Measurements from ENCODE around the gene ZBTB17. TPM values are rescaled to one million over a fixed set of nuclear protein-coding genes. Genes with fewer than 3 reads are reported as not detected.
A peak's percentile ranks its signal among the peaks of the same experiment; 100 is the strongest.

ZBTB17 gene
- total RNA-seq, 2 donors from 2014 or later, result 28.2 to 50.8 TPM

DNA sequence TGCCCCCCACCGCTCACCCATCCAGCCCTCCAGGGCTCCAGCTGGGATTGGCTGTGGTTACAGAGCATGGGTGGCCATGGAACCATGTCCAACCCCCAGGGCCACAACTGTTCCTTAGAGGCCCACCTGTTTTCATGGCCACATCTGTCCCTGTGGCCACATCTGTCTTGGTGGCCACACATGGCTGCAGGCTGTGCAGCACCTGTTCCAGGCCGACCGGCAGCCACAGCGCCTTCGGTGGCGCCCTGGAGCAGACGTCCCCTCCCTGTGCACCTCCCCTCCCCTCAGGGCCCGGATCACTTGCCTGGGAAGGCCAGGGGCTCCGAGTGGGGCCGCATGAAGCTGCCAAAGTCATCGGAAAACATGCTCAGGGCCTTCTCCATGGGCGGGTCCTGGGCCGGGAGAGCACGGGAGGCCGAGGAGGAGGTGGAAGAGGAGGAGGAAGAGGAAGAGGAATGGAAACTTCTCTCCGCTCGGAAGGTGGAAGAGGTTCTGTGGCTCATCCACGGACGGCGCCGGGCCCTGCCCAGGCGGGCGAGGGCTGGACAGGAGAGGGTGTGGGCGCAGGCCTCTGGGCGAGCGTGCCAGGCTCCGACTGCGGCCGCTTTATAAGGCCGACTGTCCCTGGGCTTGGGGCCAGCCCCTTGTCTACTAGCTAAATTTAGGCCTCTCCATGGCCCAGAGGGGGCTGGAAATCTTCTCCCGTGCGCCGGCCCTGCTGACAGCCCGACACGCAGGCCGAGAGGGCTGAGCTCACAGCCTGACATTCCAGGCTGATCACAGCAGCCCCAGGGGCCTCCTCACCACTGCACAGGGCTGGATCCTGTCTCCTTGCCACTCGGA is 41.8 kb upstream of the ZBTB17 start, which contains the start of gene HSPB7:
HSPB7 (minus strand) TSS at position 583 of the 843 bp plus-strand sequence; CDS start at position 503, 80 bp downstream.
- Histone ChIP-seq H3K36me3 (no peaks in the 10 kb centered on the region), H3K27me3 (replicated peaks; ENCODE audit: insufficient read depth) (no peaks in the 10 kb centered on the region), H3K27ac (peak within 1 kb of the TSS; percentile 78 to 84), H3K4me1 (replicated peaks) (peaks cover 7% of the 10 kb centered on the region), H3K4me3 (peak within 1 kb of the TSS in 1 of 2 donors; percentile 3), H3K9me3 (no peaks in the 10 kb centered on the region)
- peak; percentile 55 for TF ChIP-seq POLR2AphosphoS5 (IDR thresholded peaks at IDR 0.05)
- TF ChIP-seq, protein P1, sequence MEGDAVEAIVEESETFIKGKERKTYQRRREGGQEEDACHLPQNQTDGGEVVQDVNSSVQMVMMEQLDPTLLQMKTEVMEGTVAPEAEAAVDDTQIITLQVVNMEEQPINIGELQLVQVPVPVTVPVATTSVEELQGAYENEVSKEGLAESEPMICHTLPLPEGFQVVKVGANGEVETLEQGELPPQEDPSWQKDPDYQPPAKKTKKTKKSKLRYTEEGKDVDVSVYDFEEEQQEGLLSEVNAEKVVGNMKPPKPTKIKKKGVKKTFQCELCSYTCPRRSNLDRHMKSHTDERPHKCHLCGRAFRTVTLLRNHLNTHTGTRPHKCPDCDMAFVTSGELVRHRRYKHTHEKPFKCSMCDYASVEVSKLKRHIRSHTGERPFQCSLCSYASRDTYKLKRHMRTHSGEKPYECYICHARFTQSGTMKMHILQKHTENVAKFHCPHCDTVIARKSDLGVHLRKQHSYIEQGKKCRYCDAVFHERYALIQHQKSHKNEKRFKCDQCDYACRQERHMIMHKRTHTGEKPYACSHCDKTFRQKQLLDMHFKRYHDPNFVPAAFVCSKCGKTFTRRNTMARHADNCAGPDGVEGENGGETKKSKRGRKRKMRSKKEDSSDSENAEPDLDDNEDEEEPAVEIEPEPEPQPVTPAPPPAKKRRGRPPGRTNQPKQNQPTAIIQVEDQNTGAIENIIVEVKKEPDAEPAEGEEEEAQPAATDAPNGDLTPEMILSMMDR (IDR thresholded peaks at IDR 0.05), result peak in 1 of 4 experiments; percentile 5
- no peak for TF ChIP-seq POLR2A (IDR thresholded peaks at IDR 0.05)
- WGBS, result 28% methylated on average over 36 of the region's 37 CpGs
- intact Hi-C loops (cut with DNase I), result no loop called here
- DNase-seq (ENCODE audit: low spot score), result peak; percentile 36

DNA sequence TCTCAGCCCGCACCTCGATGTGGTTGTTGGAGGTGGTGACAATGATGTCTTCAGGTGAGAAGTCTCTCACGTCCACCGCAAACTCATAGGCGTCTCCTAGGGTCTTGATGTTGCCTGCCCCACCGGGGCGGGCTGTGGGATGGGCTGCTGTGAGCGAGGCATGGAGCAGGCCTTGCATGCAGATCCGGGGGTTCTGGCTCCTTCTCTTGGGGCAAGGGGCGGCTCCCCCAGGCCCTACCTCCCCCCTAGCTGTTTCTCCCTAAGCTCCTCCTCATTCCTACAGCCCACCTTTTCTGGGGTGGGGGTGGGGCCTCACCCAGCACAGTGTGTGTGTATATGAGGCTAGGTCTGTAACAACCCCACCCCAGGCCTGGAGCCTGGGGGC is 41.2 kb upstream of the ZBTB17 start:
- no peaks in the 10 kb centered on the region for H3K9me3 ChIP-seq
- H3K4me3 ChIP-seq, result peak overlapping the region in 1 of 2 donors; percentile 3
- H3K27ac ChIP-seq, result peak overlapping the region; percentile 78 to 84
- no peaks in the 10 kb centered on the region for H3K36me3 ChIP-seq
- H3K4me1 ChIP-seq (replicated peaks), result peaks cover 7% of the 10 kb centered on the region
- WGBS, result 78% methylated on average over 10 of the region's 10 CpGs
- intact Hi-C loops (cut with DNase I), result no loop called here
- H3K27me3 ChIP-seq (replicated peaks; ENCODE audit: insufficient read depth), result no peaks in the 10 kb centered on the region
- TF ChIP-seq POLR2AphosphoS5 (IDR thresholded peaks at IDR 0.05) (no peak), POLR2A (IDR thresholded peaks at IDR 0.05) (no peak)
- TF ChIP-seq, protein P1 (IDR thresholded peaks at IDR 0.05), result no peak
- no peak for DNase-seq (ENCODE audit: low spot score)

- Histone ChIP-seq H3K4me1 (replicated peaks) (peaks cover 7% of the 10 kb centered on the region), H3K4me3 (no peak overlapping the region), H3K36me3 (no peaks in the 10 kb centered on the region), H3K9me3 (no peaks in the 10 kb centered on the region), H3K27me3 (replicated peaks; ENCODE audit: insufficient read depth) (no peaks in the 10 kb centered on the region), H3K27ac (peak overlapping the region; percentile 78 to 84)
- 65% methylated on average over 19 of the region's 23 CpGs for WGBS
- TF ChIP-seq POLR2A (IDR thresholded peaks at IDR 0.05) (no peak), POLR2AphosphoS5 (IDR thresholded peaks at IDR 0.05) (no peak)
- TF ChIP-seq, protein P1 (IDR thresholded peaks at IDR 0.05), result no peak
- no peak for DNase-seq (ENCODE audit: low spot score)
- intact Hi-C loops (cut with DNase I), result no loop called here
Measured at GRCh38 chr1:16015960-16016901, 40.3 kb upstream of the ZBTB17 start.

DNA sequence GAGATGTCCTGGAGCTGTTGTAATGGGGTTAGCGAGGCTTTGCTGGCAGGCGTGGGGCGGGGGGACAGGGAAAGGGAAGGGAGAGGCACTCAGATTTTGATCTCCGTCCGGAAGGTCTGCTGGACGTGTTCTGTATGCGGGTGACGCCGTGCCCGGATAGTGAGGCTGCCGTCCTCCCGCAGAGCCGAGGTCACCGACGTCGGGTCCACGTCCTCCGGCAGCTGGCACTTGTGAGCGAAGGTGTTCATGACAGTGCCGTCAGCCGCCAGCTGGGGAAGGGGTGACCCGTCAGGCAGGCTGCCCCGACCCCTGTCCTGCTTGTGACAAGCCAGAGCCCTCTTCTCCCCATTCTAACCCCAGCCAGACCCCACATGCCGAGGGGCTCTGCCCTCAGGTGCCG is 39.6 kb upstream of the ZBTB17 start:
- DNase-seq (ENCODE audit: low spot score), result no peak
- intact Hi-C loops (cut with DNase I), result no loop called here
- H3K36me3 ChIP-seq, result no peaks in the 10 kb centered on the region
- peaks cover 7% of the 10 kb centered on the region for H3K4me1 ChIP-seq (replicated peaks)
- H3K27ac ChIP-seq, result peak overlapping the region; percentile 78 to 84
- TF ChIP-seq, protein P1 (IDR thresholded peaks at IDR 0.05), result no peak
- TF ChIP-seq POLR2AphosphoS5 (IDR thresholded peaks at IDR 0.05) (no peak), POLR2A (IDR thresholded peaks at IDR 0.05) (no peak)
- WGBS, result 91% methylated on average over 22 of the region's 25 CpGs
- no peaks in the 10 kb centered on the region for H3K9me3 ChIP-seq
- H3K4me3 ChIP-seq, result no peak overlapping the region
- no peaks in the 10 kb centered on the region for H3K27me3 ChIP-seq (replicated peaks; ENCODE audit: insufficient read depth)

Measured in prostate gland (tissue), 2 donors.